AG04449 (cell line): ENCODE data around the gene TRIM15.

Experiments
- CTCF ChIA-PET: fragments of 350-600 bp; formaldehyde crosslinking; extraction: SDS; loops from one replicate; lab custom pipeline; 2021; ENCODE audit warnings: antibody characterized with exemption; lab: Yijun Ruan, JAX
- POLR2A ChIA-PET: fragments of 400-600, 350-600 bp; formaldehyde crosslinking; extraction: SDS; loops from one replicate; lab custom pipeline; 2020; ENCODE audit warnings: antibody characterized with exemption, inconsistent platforms; lab: Yijun Ruan, JAX
- DNase-seq: peaks from one replicate; pipeline ENCODE4 v3.0.0-alpha.2; 2010; ENCODE audit warnings: low read depth, low spot score
- H3K4me3 ChIP-seq: 2 replicates; pipeline ENCODE4 v1.5.1; 2011; ENCODE audit warnings: low read depth, mild to moderate bottlenecking, control low read depth, low read length
- TF ChIP-seq, protein P1 (sequence below): IDR thresholded peaks from one replicate; pipeline ENCODE4 v1.5.1; 2011; ENCODE audit warnings: mild to moderate bottlenecking, moderate library complexity, low read length, control low read depth, inconsistent platforms; ENCODE audit not compliant: insufficient read depth; ENCODE audit errors: missing control alignments

TRIM15 gene

DNA sequence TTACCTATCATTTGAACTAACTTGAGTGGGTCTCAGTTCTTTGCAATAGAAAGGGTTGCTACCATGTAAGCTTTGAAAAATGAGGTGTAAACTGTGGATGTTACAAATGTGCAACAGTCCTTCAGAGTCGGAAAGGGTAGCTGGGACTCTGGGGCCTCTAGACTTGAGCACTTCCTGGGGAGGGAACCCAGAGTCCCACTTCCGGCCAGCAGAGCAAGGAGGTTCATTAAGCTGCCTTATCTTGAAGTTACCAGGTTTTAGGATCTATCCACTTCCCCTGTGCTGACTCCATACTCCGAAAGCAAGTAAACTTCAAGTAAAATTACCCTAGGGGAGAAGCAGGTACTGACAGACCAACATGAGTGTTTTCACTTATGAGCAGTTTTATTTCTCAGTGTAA lies 11.8 kb upstream of the TRIM15 start:
- H3K4me3 ChIP-seq, result no peak overlapping the region
- TF ChIP-seq, protein P1, sequence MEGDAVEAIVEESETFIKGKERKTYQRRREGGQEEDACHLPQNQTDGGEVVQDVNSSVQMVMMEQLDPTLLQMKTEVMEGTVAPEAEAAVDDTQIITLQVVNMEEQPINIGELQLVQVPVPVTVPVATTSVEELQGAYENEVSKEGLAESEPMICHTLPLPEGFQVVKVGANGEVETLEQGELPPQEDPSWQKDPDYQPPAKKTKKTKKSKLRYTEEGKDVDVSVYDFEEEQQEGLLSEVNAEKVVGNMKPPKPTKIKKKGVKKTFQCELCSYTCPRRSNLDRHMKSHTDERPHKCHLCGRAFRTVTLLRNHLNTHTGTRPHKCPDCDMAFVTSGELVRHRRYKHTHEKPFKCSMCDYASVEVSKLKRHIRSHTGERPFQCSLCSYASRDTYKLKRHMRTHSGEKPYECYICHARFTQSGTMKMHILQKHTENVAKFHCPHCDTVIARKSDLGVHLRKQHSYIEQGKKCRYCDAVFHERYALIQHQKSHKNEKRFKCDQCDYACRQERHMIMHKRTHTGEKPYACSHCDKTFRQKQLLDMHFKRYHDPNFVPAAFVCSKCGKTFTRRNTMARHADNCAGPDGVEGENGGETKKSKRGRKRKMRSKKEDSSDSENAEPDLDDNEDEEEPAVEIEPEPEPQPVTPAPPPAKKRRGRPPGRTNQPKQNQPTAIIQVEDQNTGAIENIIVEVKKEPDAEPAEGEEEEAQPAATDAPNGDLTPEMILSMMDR, result no peak
- ChIA-PET POLR2A (no interaction called here), CTCF (interaction anchor here (2.4 to 6.7 kb wide), 2 partner anchors 16 to 20 kb away, joined by 7 to 56 read pairs; no protein-coding TSS in a partner anchor)
- DNase-seq, result no peak

DNA sequence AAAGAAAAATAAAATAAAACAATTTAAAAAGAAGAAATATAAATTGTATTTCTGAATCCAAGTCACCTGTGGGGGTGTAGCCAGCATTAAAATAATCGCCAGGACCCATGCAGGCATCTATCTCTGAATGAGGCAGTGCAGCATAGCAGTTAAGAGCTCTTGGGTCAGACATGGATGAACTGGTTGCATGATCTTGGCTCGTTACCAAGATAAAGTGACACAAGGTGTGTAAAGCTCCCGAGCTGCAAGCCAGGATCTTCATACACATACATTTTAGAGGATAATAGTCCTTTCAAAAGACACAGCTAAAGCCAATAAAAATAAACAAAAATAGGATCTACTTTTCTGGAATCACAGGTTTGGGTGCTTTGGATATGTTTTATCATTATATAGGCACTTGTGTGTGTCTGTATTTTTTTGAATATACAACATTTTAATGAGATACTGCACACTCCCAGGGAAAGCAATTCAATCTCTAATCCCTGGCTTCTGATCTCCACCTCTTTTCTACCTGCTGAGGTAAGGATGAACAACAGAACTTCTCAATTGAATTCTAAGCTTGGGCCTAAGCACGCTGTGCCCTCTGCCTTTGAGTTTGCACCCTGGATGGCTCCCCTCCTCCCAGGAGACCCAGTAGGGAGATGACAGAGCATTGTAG lies 11.2 kb upstream of the TRIM15 start:
- ChIA-PET POLR2A (no interaction called here), CTCF (interaction anchor here (2.4 to 6.7 kb wide), 2 partner anchors 16 to 21 kb away, joined by 7 to 56 read pairs; no protein-coding TSS in a partner anchor)
- DNase-seq, result no peak
- H3K4me3 ChIP-seq, result no peak overlapping the region
- TF ChIP-seq, protein P1, result no peak

DNA sequence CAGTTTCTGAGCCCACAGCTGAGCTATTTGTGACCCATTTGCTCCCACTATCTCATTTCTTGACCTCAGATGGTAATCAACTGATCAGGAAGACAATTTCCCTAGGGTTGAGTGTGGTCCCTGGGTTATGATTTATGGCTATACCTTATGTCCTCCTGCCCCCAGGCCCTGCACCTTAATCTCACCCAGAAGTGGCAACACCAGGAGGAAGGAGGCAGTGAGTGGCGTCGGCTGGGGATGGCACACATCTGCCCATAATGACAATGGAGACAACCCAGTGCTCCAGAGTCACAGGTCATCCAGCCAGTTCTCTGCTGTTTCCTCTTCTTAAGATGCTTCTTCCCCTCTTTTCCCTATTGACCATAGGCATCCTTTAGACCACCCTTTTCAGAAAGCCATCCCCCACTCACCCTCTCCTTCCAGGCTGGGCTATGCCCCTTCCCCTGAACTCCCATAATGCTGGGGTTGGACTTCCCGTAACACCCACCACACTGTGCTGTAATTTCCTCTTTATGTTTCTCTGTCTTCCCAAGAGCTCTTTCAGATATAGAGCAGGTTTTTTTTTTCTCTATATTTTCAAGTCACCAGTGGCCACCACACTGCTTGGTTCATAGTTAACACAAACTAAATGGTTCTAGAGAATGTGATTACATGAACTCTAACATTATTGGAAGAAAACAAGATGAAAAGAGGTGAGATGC lies 10.3 kb upstream of the TRIM15 start:
- POLR2A ChIA-PET, result no interaction called here
- no peak overlapping the region for H3K4me3 ChIP-seq
- CTCF ChIA-PET, result interaction anchor here (6.7 kb wide), 1 partner anchor 21 kb away, joined by 56 read pairs; no protein-coding TSS in a partner anchor
- TF ChIP-seq, protein P1, result no peak
- no peak for DNase-seq

DNA sequence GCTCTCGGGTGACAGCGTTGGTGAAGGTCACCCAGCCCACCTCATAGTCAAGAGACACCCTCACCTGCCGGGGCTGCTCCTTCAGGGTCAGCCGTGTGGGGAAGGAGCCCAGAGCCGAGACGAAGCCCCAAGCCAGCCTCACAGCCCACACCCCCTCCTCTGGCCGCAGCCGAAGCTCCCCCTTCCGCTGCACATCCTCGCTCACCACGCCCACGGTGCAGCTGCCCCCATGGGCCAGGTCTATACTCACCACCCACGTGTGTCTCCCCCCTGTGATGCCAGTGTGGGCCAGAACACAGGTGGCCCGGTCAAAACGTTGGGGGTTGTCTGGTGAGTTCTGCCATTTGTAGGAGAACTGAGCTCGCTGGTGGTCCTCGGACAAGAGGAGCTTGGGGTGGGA lies 9.3 kb upstream of the TRIM15 start:
- H3K4me3 ChIP-seq, result no peak overlapping the region
- ChIA-PET CTCF (interaction anchor here (0.6 to 6.7 kb wide), 3 partner anchors 12 to 22 kb away, joined by 3 to 56 read pairs (median 6); no protein-coding TSS in a partner anchor), POLR2A (no interaction called here)
- no peak for DNase-seq
- TF ChIP-seq, protein P1, result no peak

DNA sequence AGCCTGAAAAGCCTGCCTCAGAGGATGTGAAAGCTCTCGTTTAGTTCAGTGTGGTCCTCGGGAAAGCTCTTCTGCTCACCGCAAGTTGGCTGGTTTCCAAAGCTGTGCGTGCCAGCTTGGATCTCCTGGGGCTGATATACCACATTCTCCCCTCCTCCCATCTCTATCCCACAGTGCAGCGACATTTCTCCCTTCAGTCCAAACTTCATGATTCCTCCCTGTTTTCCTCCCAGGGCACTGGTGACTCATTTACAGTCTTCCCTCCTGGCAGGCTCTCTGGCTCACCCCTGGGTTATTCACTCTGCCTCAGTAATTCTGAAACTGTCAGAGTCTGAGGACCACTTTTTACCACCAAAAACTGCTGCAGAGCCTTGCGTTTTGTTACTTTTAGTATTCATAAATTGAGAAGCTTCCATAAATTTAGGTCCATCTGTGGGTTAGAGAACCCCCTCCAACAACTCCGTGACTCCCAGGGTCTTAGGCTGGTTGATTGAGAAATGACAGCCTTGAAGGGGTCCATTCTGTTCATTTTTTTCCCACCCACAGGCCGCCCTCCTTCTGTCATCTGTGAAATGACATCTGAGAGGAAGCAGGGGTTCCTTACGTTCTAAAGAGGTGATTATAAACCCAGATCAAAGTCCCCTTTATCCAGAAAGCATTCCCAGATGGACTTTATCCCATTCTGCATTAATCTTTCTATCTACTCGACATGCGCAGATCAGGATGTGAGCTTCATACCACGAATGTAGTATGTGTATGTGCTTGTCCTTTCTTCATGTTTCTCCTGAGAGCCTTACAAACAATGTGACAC lies 8.4 kb upstream of the TRIM15 start:
- TF ChIP-seq, protein P1, result no peak
- peak; percentile 72 for DNase-seq
- H3K4me3 ChIP-seq, result no peak overlapping the region
- ChIA-PET CTCF (interaction anchor here (0.6 to 6.7 kb wide), 5 partner anchors 11 to 142 kb away, joined by 3 to 56 read pairs (median 5); no protein-coding TSS in a partner anchor), POLR2A (no interaction called here)
